H1 (cell line): Measurements from ENCODE around the gene ZSWIM2. TPM values are rescaled to one million over a fixed set of nuclear protein-coding genes. Genes with fewer than 3 reads are reported as not detected.

Experiments
- ATF2 ChIP-seq: IDR thresholded peaks from 2 replicates; pipeline ENCODE4 v1.6.1; 2012; ENCODE audit warnings: low read length, inconsistent platforms
- ATF3 ChIP-seq: IDR thresholded peaks from 2 replicates; pipeline ENCODE4 v1.6.1; 2011; ENCODE audit warnings: low read depth, mild to moderate bottlenecking, low read length; ENCODE audit not compliant: insufficient read depth
- BCL11A ChIP-seq, 2 experiments: IDR thresholded peaks; one replicate each; pipeline ENCODE4 v1.6.1; 2011; ENCODE audit warnings: low read depth in 2 of 2, low read length in 2 of 2, mild to moderate bottlenecking in 2 of 2
- BRCA1 ChIP-seq: IDR thresholded peaks from 2 replicates; pipeline ENCODE4 v1.6.1; 2012; ENCODE audit warnings: low read depth, low read length, improper control_type of control experiment
- CHD1 ChIP-seq: IDR thresholded peaks from 2 replicates; pipeline ENCODE4 v1.6.1; 2012; ENCODE audit warnings: low read depth, low read length, improper control_type of control experiment
- EP300 ChIP-seq, 2 experiments: IDR thresholded peaks; 1 replicate in 1 of 2; 2 replicates in 1 of 2; pipeline ENCODE4 v1.6.1; 2011 to 2012; ENCODE audit warnings: low read depth in 2 of 2, low read length in 2 of 2, mild to moderate bottlenecking in 2 of 2, borderline replicate concordance in 1 of 2, inconsistent platforms in 1 of 2, moderate library complexity in 1 of 2
- EZH2 ChIP-seq: fragments of 200-600 bp; sonication (generic); IDR thresholded peaks from 2 replicates; pipeline ENCODE4 v1.7.1; 2012; ENCODE audit warnings: low read depth, mild to moderate bottlenecking, moderate library complexity, low read length, inconsistent platforms; ENCODE audit not compliant: severe bottlenecking
- GTF2F1 ChIP-seq: IDR thresholded peaks from 2 replicates; pipeline ENCODE4 v1.6.1; 2012; ENCODE audit warnings: low read depth, low read length, improper control_type of control experiment, borderline replicate concordance
- HDAC6 ChIP-seq: IDR thresholded peaks from one replicate; pipeline ENCODE4 v1.7.1; 2012; ENCODE audit warnings: low read depth, mild to moderate bottlenecking, inconsistent platforms, low read length, moderate library complexity
- JUN ChIP-seq: IDR thresholded peaks from 2 replicates; pipeline ENCODE4 v1.6.1; 2011; ENCODE audit warnings: low read depth, mild to moderate bottlenecking, improper control_type of control experiment, low read length
- MAX ChIP-seq: IDR thresholded peaks from 2 replicates; pipeline ENCODE4 v1.6.1; 2012; ENCODE audit warnings: inconsistent platforms
- NANOG ChIP-seq: IDR thresholded peaks from 2 replicates; pipeline ENCODE4 v1.6.1; 2011; ENCODE audit warnings: low read length, low read depth, mild to moderate bottlenecking, inconsistent platforms; ENCODE audit not compliant: insufficient read depth, poor library complexity, severe bottlenecking
- PHF8 ChIP-seq: fragments of 200-600 bp; sonication (generic); conservative IDR thresholded peaks from 2 replicates; pipeline ENCODE4 v1.7.1; 2012; ENCODE audit warnings: low read depth, mild to moderate bottlenecking, inconsistent platforms, low read length, moderate library complexity
- POLR2A ChIP-seq, 2 experiments: IDR thresholded peaks; 1 replicate in 1 of 2; 2 replicates in 1 of 2; pipeline ENCODE4 v1.6.1; 2011; ENCODE audit warnings: low read depth in 2 of 2, low read length in 2 of 2, mild to moderate bottlenecking in 2 of 2; ENCODE audit errors: control extremely low read depth in 1 of 2
- RAD21 ChIP-seq, 2 experiments: IDR thresholded peaks in 1 of 2; conservative IDR thresholded peaks in 1 of 2; 2 replicates each; pipeline ENCODE4 v1.6.1; 2011; ENCODE audit warnings: low read depth in 2 of 2, low read length in 2 of 2, improper control_type of control experiment in 1 of 2, inconsistent platforms in 1 of 2, mild to moderate bottlenecking in 1 of 2, moderate library complexity in 1 of 2
- RFX5 ChIP-seq: IDR thresholded peaks from 2 replicates; pipeline ENCODE4 v1.6.1; 2011; ENCODE audit warnings: low read depth, low read length, improper control_type of control experiment, borderline replicate concordance
- SIX5 ChIP-seq: IDR thresholded peaks from 2 replicates; pipeline ENCODE4 v1.6.1; 2011; ENCODE audit warnings: mild to moderate bottlenecking, low read depth, low read length
- SP1 ChIP-seq: IDR thresholded peaks from 2 replicates; pipeline ENCODE4 v1.6.1; 2011; ENCODE audit warnings: low read depth, low read length
- SP2 ChIP-seq: IDR thresholded peaks from 2 replicates; pipeline ENCODE4 v1.6.1; 2012; ENCODE audit warnings: mild to moderate bottlenecking, low read length, inconsistent platforms
- TAF7 ChIP-seq: optimal IDR thresholded peaks from 2 replicates; pipeline ENCODE3; 2011; ENCODE audit warnings: low read depth, mild to moderate bottlenecking, inconsistent platforms, low read length, moderate library complexity, borderline replicate concordance
- ZNF274 ChIP-seq: IDR thresholded peaks from 2 replicates; pipeline ENCODE4 v1.7.0; 2012; ENCODE audit warnings: low read length, borderline replicate concordance; ENCODE audit errors: extremely low read depth
- polyA plus RNA-seq, 7 experiments: library from polyadenylated mRNA; depleted of rRNA in 3 of 7; stranded (reverse) in 5 of 7; unstranded in 2 of 7; fragments of >200 nt in 5 of 7; fragments of 200-250 nt in 2 of 7; gene quantifications; 1 replicate in 5 of 7; 2 replicates in 1 of 7; 4 replicates in 1 of 7; pipeline versions ENCODE4 v1.2.1 to v1.2.3, GENCODE V29; 2011 to 2013; ENCODE audit warnings: missing spikeins in 2 of 7, mixed read lengths in 2 of 7
- total RNA-seq: library from RNA; stranded (reverse); fragmentation: NEBNext Ultra II Directional; extraction: Animal tissue kit (Norgen Biotek cat#: 25700); gene quantifications from 2 replicates; pipeline ENCODE4 v1.2.1, GENCODE V29; 2021

Gene ZSWIM2
- total and polyA plus RNA-seq, 2 of the 8 experiments (the other 6 are each of a cell fraction or from before 2014, with no cell fraction given), result not detected

- TF ChIP-seq SP2, result no peak
- TF ChIP-seq EZH2, result no peak
- TF ChIP-seq ATF3, result no peak
- no peak for TF ChIP-seq GTF2F1
- no peak for TF ChIP-seq TAF7
- no peak for TF ChIP-seq ZNF274
- TF ChIP-seq PHF8, result no peak
- TF ChIP-seq CHD1, result no peak
- no peak for TF ChIP-seq EP300 (IDR thresholded peaks at IDR 0.05; ENCODE audit: borderline replicate concordance in 1 of 2, low read depth in 2 of 2, low read length in 2 of 2)
- no peak for TF ChIP-seq BCL11A (IDR thresholded peaks at IDR 0.05; ENCODE audit: low read depth in 2 of 2, low read length in 2 of 2)
- no peak for TF ChIP-seq RFX5
- TF ChIP-seq BRCA1, result no peak
- peak; percentile 93 for TF ChIP-seq MAX
- no peak for TF ChIP-seq NANOG
- no peak for TF ChIP-seq JUN
- TF ChIP-seq POLR2A (IDR thresholded peaks at IDR 0.05; ENCODE audit: control extremely low read depth in 1 of 2, low read depth in 2 of 2, low read length in 2 of 2), result peak in 1 of 2 experiments; percentile 49; a peak in 1 of 3 replicates
- no peak for TF ChIP-seq RAD21 (IDR thresholded peaks at IDR 0.05 in 1 of 2, conservative IDR thresholded peaks at IDR 0.05 in 1 of 2; ENCODE audit: low read depth in 2 of 2, low read length in 2 of 2)
- no peak for TF ChIP-seq HDAC6
- 0 out of 2 replicates have a peak, but pooled peaks have one; percentile 4 for TF ChIP-seq SP1
- TF ChIP-seq SIX5, result no peak
- TF ChIP-seq ATF2, result no peak
Measured at GRCh38 chr2:186848873-186849578, at the start of gene ZSWIM2 (continued).
